BJ (cell line): ENCODE results near the gene APBA2. TPM values are rescaled to one million over a fixed set of nuclear protein-coding genes. Genes with fewer than 3 reads are reported as not detected.

Experiments
- CTCF ChIA-PET: fragments of 350-600 bp; formaldehyde crosslinking; extraction: SDS; loops from one replicate; lab custom pipeline; 2021; ENCODE audit warnings: antibody characterized with exemption, inconsistent platforms; lab: Yijun Ruan, JAX
- POLR2A ChIA-PET: fragments of 300-600 bp; sonication (Branson Sonifier 250); formaldehyde crosslinking; extraction: SDS; loops from one replicate; lab custom pipeline; 2021; ENCODE audit warnings: antibody characterized with exemption; lab: Charles Lee
- DNase-seq: peaks from one replicate; pipeline ENCODE4 v3.0.0-alpha.2; 2011; ENCODE audit warnings: low read depth
- H3K27me3 ChIP-seq: 2 replicates; pipeline ENCODE4 v1.6.0; 2011; ENCODE audit warnings: low read length; ENCODE audit not compliant: control insufficient read depth, insufficient read depth
- H3K36me3 ChIP-seq: 2 replicates; pipeline ENCODE4 v1.5.1; 2011; ENCODE audit warnings: low read length; ENCODE audit not compliant: control insufficient read depth, insufficient read depth
- H3K4me3 ChIP-seq: 2 replicates; pipeline ENCODE4 v1.5.1; 2011; ENCODE audit warnings: low read depth, mild to moderate bottlenecking, control low read depth, low read length
- CTCF ChIP-seq: IDR thresholded peaks from 2 replicates; pipeline ENCODE4 v1.5.1; 2011; ENCODE audit warnings: low read depth, mild to moderate bottlenecking, control low read depth, inconsistent platforms, low read length, moderate library complexity; ENCODE audit not compliant: insufficient read depth
- polyA plus RNA-seq: library from polyadenylated mRNA; depleted of rRNA; stranded (reverse); fragments of >200 nt; gene quantifications from 2 replicates; pipeline ENCODE4 v1.2.3, GENCODE V29; 2011

Gene APBA2
- polyA plus RNA-seq, 1 experiment: 15.1 TPM

- no peak for DNase-seq
- POLR2A ChIA-PET: no interaction called here
- H3K4me3 ChIP-seq: no peak overlapping the region
- H3K36me3 ChIP-seq: no peaks in the 10 kb centered on the region
- no peak for TF ChIP-seq CTCF
- CTCF ChIA-PET: no interaction called here
- H3K27me3 ChIP-seq: no peaks in the 10 kb centered on the region; the same call in 1 of the 2 replicates
These were observed 248.0 kb downstream of the APBA2 start for GRCh38 chr15:29133791-29134190.

GRCh38 chr15:29134239-29134638 lies 248.5 kb downstream of the APBA2 start:
- DNase-seq: no peak
- Histone ChIP-seq H3K4me3 (no peak overlapping the region), H3K36me3 (no peaks in the 10 kb centered on the region), H3K27me3 (peaks cover under 1% of the 10 kb centered on the region)
- POLR2A ChIA-PET: no interaction called here
- TF ChIP-seq CTCF: no peak
- CTCF ChIA-PET: no interaction called here

GRCh38 chr15:29134641-29135308 lies 249.0 kb downstream of the APBA2 start:
- H3K27me3 ChIP-seq: peaks cover 2% of the 10 kb centered on the region; the same call in 1 of the 2 replicates
- CTCF ChIA-PET: no interaction called here
- TF ChIP-seq CTCF: no peak
- no peak overlapping the region for H3K4me3 ChIP-seq
- POLR2A ChIA-PET: no interaction called here
- no peaks in the 10 kb centered on the region for H3K36me3 ChIP-seq
- DNase-seq: no peak

- ChIA-PET CTCF (no interaction called here), POLR2A (no interaction called here)
- H3K4me3 ChIP-seq: no peak overlapping the region
- TF ChIP-seq CTCF: no peak
- DNase-seq: no peak
- H3K36me3 ChIP-seq: no peaks in the 10 kb centered on the region
- peaks cover 2% of the 10 kb centered on the region; the same call in 1 of the 2 replicates for H3K27me3 ChIP-seq
These were observed 249.5 kb downstream of the APBA2 start for GRCh38 chr15:29135309-29135657.

- Histone ChIP-seq H3K36me3 (no peaks in the 10 kb centered on the region), H3K4me3 (no peak overlapping the region), H3K27me3 (peaks cover 2% of the 10 kb centered on the region; the same call in 1 of the 2 replicates)
- no peak for TF ChIP-seq CTCF
- no peak for DNase-seq
- ChIA-PET POLR2A (no interaction called here), CTCF (interaction anchor here (0.7 to 0.8 kb wide), 2 partner anchors 11 to 34 kb away, joined by 3 read pairs; no protein-coding TSS in a partner anchor)
These were observed 250.2 kb downstream of the APBA2 start for GRCh38 chr15:29135702-29136646.
